NCI-H748 (cell line): ENCODE results near the gene DNMBP.
"Not testable (repeated sequence)": the region's sequence is repeated elsewhere in the genome, so short reads cannot be mapped to it uniquely, and the experiment has no call there.

Experiments
- DNase-seq: peaks from one replicate; lab custom pipeline; 2025; ENCODE audit not compliant: unreplicated experiment; lab: John Stamatoyannopoulos, UW

DNMBP gene

DNA sequence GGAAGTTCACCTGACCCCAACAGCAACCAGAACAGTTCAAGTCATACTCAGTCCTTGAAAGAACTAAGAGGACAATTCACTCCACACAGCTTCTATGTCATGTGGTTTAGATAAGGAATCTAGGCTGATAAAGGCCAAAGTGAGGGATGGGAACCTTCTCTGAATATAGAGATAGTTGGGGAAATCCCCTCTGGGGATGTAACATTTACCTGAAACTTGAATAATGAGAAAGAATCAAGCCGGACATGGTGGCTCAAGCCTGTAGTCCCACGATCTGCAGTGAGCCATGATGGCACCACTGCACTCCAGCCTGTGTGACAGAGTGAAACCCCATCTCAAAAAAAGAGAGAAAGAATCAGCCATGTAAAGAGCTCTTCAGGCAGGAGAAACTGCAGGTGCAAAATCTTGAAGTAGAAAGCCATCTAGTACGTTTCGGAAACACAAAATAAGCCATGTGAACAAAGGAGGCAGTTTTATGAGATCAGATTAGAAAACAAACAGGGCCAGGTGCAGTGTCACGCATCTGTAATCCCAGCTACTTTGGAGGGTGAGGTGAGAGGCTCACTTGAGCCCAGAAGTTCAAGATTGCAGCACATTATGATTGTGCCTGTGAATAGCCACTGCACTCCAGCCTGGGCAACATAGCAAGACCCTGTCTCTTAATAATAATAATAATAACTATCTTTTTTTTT is 4.5 kb upstream of the DNMBP start:
- DNase-seq, result peak; percentile 53

DNA sequence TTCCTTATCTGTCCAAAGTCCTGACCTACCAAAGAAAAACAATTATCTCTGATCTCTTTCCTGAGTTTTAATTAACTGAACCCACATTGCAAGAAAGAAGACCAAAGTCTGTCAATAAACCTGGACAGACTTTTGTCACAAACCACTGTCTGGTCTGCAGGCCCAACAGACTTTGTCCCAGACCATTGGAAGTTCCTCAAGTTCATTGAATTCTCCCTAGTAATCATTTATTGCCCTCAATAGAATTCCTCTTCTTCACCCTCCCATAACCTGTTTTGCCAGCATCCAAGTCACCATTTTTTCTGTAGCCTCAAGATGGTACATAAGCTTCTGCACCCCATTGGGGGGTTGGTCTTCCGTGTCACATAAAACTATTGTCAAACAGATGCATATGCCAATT is 3.9 kb upstream of the DNMBP start:
- DNase-seq, result no peak

DNA sequence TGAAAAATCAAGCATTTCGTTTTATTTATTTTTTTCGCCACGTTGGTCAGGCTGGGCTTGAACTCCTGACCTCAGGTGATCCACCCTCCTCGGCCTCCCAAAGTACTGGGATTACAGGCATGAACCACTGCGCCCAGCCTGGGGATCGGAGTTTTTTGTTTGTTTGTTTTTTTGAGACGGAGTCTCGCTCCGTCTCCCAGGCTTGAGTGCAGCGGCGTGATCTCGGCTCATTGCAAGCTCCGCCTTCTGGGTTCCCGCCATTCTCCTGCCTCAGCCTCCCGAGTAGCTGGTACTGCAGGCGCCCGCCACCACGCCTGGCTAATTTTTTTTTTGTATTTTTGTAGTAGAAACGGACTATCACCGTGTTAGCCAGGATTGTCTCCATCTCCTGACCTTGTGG is 2.2 kb upstream of the DNMBP start:
- not testable (repeated sequence) for DNase-seq

DNA sequence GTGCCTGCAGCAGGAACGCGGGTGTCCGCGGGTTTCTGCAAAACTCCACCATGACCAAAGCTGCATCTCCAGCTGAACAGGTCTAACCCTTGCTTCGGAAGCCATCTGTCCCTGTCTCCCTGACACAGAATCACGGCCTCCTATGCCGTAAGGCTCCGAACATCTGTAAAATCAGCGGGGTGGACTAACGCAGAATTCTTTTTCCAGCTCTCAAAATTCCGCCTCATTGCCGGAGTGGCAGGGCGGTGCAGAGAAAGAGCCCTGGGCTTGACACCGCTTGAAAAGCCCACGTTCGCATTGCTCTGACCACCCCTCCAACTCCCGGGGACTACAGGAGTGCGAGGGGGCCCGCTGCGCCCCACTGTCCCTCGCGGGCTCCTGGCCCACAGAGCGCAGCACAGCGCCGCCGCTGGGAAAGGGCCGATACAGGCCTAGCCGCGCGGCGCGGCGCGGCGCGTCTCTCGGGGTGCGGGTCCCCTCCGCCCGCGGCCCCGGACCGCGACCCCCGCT is 409 bp downstream of the DNMBP start:
- DNase-seq, result peak; percentile 67

DNA sequence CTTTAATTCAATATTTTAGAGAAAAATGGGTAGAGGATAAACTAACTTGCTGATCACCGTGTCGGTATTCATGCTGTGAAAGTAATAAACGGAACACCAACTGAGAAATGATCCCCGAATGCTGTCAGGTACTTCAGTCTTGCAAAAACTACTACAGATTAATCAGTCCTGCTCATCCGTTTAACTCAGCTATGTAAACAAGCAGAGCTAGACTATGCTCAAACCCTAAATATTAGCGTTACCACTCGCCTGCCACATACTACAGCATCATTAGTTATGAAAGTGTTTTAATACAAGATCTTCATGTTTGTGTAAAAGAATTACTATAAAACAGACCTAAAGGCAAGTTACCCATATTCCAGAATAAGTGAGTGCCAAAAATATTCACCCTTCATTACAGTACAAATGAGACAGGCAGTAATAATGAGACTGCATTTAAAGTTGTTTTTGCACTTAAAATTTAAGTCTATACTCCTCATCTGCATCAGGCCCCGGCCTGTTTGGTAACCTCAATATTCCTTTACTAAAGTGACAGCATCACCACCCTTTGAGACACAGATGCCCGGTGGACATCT is 952 bp downstream of the DNMBP start:
- DNase-seq, result peak; percentile 0

DNA sequence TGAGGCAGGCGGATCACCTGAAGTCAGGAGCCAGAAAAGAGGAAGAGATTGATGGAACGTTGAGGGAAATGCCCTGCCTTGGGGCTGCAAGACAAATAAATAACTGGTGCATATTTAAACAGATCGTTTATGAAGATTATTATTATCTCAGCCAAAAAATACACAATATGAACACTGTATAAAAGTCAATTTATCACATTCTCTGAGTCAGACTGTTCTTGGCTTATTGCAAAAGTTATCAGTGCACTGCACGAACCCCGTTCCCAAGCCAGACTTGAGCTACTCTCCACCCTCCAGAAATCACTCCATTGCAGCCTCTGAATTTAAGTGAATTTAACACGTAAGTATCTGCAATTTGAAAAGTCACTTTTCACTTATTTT is 1.6 kb downstream of the DNMBP start:
- no peak for DNase-seq

DNA sequence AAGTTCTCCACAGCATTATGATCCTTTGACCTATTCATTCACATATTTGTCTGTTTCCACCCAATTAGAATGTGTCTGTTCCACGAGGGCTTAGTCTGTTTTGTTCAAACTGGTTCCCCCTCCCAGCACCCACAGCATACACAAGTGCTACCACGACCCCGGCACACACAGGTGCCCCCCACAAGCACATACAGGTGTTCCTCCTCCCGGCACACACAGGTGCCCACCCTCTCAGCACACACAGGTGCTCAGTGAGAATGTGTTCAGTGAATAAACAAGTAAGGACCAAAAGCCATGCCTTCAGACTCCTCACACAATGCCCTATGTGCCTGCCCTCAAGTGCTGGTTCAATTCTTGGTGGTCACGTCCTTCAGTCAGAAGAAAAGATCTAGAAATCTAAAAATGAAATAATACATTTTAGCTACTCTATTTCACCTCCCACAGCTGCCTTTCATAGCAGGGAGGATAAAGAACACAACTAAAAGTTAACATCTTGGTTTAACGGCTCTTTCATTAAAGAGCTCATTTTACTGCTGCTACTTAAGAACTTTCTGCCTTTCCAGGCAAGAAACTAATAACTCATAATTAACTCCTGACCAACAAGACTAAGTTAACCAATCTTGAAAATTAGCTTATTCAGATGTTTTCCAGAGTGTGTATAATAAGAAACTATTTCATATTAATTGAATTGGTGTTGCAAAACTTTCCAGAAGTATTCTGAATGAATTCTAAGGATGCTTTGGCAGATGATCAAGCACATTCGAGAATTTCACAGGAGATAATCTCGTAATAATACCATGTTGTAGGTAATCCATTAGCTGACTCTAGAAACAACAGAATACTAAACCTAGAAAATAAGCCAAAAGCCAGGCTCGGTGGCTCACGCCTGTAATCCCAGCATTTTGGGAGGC is 2.3 kb downstream of the DNMBP start:
- DNase-seq, result no peak

DNA sequence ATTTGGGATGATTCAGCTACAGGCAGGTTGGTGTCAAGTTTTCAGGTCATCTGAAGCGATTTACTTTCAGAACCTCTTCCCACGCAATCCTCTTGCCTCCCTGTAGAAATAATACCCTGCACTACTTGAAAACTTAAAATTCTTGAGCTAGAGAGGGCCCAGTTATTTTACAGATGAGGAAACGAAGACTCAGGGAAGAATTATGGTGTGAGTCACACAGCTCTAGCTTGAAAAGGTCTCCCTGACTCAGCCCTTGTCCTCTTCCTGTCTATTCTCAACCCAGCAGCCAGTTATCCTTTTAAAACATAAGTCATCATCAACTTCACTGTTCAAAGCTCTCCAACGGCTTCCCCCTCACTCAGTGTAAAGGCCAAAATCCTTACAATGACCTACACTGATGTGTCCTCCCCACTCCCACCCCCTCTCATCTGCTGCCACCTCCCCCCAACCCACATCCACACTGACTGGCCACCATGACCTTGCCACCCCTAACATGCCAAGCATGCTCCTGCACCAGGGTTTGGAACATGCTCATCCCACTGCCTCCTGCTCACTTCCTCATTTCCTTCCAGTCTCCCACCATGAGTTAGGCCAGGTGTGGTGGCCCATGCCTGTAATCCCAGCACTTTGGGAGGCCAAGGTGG is 3.4 kb downstream of the DNMBP start:
- DNase-seq, result no peak

DNA sequence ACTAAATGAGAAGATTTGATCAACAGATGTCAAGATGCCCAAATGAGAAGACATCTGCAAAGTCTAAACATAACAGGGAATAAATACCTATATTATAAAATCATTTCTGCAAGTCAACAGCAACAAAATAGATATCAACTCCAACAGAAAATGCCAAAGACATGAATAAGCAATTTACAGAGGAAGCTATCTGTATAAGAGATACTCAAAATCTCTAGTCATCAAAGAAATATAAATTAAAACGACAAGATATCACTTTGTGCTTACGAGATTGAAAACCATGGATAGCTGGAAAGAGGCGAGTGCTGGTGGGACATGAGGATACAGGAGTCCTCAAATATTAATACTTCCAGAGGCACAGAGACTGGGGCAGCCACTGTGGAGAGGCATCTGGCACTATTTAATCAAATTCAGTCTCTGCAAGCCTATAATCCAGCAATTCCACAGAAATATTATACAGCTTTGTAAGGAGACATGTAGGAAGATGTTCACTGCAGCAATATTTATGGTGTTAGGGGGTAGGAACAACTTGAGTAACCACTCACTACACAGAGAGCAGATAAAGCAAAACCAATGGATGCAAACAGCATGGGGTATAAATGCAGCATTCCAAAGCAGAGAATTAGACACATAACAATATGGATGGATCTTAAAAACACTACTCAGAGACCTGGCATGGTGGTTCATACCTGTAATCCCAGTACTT is 4.8 kb downstream of the DNMBP start:
- DNase-seq, result no peak

DNA sequence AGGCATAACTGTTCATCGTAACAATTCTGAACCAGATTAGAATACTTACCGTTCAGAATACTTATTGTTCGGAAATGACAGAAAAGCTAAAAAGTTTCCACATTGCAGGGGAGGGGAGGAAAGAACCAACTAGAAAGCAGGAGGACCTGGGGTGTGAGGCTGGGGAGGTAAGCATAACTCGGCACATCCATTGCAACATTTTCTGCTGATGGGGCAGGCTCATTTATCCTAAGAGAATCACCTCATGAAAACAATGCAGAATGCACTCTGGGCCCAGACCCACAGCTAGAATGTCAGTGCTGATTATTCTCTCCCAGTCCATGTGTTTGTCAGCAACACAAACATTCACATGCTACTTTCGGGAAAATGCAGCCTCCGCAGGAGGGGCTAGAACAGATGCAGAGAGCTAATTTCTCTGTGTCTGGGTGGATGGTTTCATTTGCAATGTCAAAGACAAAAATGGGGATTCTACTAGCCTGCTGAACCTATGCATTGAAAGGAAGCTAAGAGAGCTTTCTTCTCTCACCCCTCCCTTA is 9.6 kb downstream of the DNMBP start:
- no peak for DNase-seq

DNA sequence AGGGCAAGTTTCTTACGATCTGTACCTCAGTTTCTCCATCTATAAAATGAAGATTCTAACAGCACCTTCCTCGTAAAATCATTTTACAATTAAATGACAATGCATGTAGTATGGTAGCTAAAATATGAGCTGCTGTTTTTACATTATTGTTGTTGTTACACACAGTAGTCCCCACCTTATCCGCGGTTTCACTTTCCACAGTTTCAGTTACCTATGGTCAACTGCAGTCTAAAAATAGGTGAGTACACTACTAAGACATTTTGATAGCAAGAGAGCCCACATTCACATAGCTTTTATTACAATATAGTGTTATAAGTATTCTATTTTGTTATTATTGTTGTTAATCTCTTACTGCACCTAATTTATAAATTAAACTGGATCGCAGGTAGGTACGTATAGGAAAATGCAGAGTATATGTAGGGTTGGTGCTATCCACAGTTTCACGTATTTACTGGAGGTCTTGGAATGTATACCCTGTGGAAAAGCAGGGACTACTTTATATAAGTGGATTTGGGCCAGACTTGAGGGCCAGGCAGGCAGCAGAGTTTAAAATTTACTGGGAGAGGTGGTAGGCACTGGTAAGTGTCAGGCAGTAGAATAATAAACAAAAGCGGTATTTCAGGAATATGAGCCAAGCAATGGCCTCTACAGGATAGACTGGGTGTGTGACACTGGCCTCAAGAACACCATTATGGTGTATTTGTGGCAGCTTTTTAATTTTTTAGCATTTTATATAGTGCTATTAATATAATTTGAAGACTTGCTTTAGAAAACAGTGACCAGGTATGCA is 10.2 kb downstream of the DNMBP start:
- no peak for DNase-seq

DNA sequence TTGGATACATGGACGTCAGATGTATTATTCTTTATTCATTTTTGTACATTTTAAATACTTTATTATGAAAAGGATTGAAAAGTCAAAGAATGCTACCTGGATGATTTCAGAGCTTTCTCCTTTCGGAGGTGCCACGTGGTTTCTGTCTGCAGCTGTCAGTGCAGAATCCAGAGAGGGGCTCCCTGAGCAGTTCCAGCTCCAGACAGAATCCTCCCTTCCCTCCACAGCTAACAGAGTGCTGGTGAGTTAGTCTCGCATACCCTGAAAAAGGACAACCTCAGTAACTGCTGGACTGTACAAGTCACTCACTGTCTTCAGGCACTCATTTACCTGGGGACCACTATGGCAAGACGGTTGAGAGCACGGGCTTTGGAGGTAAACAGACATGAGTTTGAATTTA is 10.9 kb downstream of the DNMBP start:
- no peak for DNase-seq

DNA sequence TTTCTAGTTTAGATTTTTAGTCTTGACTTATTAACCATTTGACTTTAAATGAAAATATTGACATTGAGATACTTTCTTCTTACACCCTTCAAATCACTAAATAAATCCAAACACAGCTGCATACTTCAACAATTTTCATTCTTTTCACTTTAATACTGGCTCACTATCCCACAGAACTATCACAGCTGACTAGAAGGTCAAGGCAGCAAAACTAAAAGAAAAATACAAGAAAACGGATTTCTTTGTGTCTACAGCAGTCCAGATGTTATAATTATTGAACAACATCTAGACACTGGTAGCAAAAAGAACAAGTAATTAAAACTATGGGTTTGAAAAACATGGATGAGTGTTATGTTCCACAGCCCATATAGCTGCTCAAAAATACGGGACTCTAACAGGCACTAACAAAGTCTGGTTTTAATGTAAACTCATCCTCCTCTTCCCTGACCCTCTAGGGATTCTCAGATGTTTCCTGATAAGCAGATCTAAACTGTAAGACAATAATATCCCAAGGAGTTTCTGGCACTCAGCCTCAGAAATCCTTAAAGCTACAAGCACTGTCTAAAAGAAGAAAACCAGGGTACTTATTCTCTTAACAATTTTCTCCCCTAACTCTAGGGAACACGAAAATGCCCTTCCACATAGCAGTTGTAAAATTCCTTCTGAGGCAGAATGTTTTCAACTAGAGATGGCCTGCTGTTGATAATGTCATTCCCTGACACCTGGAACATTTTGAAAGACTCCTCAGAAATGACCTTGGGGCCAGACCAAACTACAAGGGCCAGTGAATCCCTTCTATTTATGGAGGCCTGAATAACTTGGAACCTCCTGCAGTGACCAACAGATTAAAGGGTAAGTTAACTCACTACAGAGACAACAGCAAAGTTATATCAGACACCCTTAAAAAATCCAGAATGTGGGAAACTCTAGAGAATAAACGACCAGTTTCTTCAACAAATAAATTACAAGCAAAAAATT is 12.8 kb downstream of the DNMBP start:
- DNase-seq, result no peak

DNA sequence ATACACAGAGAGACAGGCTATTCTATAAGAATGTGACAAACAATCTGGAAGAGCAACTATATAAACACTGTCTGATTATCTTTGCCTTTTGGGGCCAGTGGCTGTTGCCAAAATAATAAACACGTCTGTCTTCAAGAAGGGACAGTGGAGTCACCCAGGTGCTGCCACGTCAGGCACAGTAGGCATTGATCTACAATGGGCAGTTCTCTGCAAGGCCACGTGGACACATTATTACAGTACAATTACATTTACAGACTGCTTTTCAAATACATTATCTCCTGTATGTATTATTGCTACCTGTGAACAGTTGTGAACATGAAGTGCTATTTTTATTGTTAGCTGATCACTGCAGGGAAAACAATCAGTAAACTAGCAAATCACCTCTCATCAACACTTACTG is 14.0 kb downstream of the DNMBP start:
- no peak for DNase-seq

DNA sequence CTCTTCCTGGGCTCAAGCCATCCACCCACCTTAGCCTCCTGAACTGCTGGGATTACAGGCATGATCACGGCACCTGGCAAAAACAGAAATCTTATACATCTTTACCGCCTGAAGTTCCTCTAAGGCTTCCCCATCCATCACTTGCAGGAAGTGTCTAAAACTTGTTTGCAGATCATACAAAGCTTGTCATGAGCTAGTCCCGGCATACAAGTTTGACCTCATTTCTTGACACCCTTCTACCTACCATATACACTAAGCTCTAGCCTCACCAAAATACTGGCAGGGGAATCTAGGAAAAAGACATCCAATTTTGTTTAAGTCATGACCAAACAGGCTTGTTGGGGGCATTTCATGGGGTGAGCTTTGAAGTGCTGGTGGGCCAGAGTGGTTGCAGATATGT is 14.5 kb downstream of the DNMBP start:
- DNase-seq, result no peak

DNA sequence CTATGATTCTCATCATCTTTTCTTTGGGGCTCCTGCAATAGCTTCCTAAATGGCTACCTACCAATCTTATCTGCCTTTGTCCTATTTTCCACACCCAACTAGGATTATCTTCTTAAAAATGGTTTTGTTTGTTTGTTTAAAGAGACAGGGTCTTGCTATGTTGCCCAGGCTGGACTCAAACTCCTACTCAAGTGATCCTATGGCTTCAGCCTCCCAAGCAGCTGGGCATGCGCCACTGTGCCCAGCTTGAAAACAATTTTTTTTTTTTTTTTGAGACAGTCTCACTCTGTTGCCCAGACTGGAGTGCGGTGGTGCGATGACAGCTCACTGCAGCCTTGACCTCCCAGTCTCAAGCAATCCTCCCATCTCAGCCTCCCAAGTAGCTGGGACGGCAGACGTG is 14.9 kb downstream of the DNMBP start:
- no peak for DNase-seq

DNA sequence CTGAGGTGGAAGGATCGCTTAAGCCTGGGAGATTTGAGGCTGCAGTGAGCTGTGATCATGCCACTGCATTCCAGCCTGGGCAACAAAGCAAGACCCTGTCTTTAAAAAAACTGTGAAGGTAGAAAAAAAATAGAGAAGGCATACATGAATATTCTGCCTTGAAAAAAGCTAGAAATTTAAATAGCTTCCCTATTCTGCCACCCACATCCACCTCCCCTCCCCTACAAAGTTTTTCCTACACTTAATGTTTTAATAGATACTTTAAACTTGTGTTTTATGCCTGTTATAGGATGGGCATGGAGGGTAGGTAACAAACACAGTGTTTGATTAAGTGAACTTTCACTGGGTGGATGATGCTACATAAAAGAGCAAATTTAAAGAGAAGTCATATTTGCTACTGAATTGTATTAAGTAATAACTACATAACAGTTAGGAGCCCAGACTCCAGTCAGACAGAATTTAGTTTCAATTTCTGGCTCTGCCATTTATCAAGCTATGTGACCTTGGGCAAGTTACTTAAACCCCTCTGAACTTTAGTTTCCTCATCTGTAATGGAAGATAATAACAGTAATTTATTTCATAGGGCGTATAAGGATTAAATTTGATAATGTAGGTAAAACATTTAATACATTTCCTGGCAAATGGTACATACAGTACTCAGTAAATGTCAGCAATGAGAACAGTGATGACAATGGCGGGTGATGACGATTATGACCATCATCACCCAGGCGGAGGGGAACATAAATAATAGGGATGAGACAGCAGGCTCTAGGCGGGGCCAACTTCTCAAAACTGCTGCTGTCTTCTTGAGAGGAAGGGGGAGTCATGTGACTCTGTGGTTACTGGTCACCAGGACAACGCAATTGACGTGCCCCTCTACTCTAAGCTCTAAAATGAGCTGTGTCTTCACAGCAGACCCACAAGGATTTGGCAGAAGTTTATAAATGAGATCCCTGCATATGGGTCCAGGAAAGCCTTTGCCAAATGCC is 15.8 kb downstream of the DNMBP start:
- peak; percentile 39 for DNase-seq
